Measurements from ENCODE around the gene MFN2.
"Not testable (repeated sequence)": the region's sequence is repeated elsewhere in the genome, so short reads cannot be mapped to it uniquely, and the experiment has no call there.

Gene MFN2

GRCh38 chr1:12022036-12022435 is 41.8 kb downstream of the MFN2 start:
- no peak for DNase-seq (ENCODE audit: low read depth, low spot score)

GRCh38 chr1:12026586-12026985 is 46.3 kb downstream of the MFN2 start:
- no peak for DNase-seq (ENCODE audit: low read depth, low spot score)

GRCh38 chr1:12028248-12028647 is 48.0 kb downstream of the MFN2 start:
- no peak for DNase-seq (ENCODE audit: low read depth, low spot score)

- no peak for DNase-seq (ENCODE audit: low read depth, low spot score)
These were observed 48.8 kb downstream of the MFN2 start for GRCh38 chr1:12028957-12029511.

GRCh38 chr1:12029720-12030339 is 49.6 kb downstream of the MFN2 start:
- no peak for DNase-seq (ENCODE audit: low read depth, low spot score)

GRCh38 chr1:12031039-12031980 is 51.1 kb downstream of the MFN2 start:
- DNase-seq (ENCODE audit: low read depth, low spot score) = no peak

- DNase-seq (ENCODE audit: low read depth, low spot score) = no peak
These were observed 51.9 kb downstream of the MFN2 start for GRCh38 chr1:12032161-12032621.

- DNase-seq (ENCODE audit: low read depth, low spot score) = not testable (repeated sequence)
These were observed 53.2 kb downstream of the MFN2 start for GRCh38 chr1:12033441-12033840.

GRCh38 chr1:12034381-12034801 is 54.1 kb downstream of the MFN2 start:
- DNase-seq (ENCODE audit: low read depth, low spot score) = no peak

GRCh38 chr1:12035312-12035711 is 55.1 kb downstream of the MFN2 start:
- no peak for DNase-seq (ENCODE audit: low read depth, low spot score)

- DNase-seq (ENCODE audit: low read depth, low spot score) = no peak
These were observed 57.5 kb downstream of the MFN2 start for GRCh38 chr1:12037486-12038355.

- no peak for DNase-seq (ENCODE audit: low read depth, low spot score)
These were observed 58.3 kb downstream of the MFN2 start for GRCh38 chr1:12038356-12039163.

- no peak for DNase-seq (ENCODE audit: low read depth, low spot score)
These were observed 58.9 kb downstream of the MFN2 start for GRCh38 chr1:12039164-12039525.

GRCh38 chr1:12039824-12040456 is 59.7 kb downstream of the MFN2 start:
- not testable (repeated sequence) for DNase-seq (ENCODE audit: low read depth, low spot score)

GRCh38 chr1:12040457-12041051 is 60.3 kb downstream of the MFN2 start:
- no peak for DNase-seq (ENCODE audit: low read depth, low spot score)

- DNase-seq (ENCODE audit: low read depth, low spot score) = not testable (repeated sequence)
These were observed 64.1 kb downstream of the MFN2 start for GRCh38 chr1:12044187-12044877.

- no peak for DNase-seq (ENCODE audit: low read depth, low spot score)
These were observed 66.5 kb downstream of the MFN2 start for GRCh38 chr1:12046749-12047119.

- no peak for DNase-seq (ENCODE audit: low read depth, low spot score)
These were observed 67.1 kb downstream of the MFN2 start for GRCh38 chr1:12047120-12047876.

- no peak for DNase-seq (ENCODE audit: low read depth, low spot score)
These were observed 68.1 kb downstream of the MFN2 start for GRCh38 chr1:12048372-12048771.
